ENCODE data around the gene NFAT5. TPM values are rescaled to one million over a fixed set of nuclear protein-coding genes. Genes with fewer than 3 reads are reported as not detected.

NFAT5 gene
- total and polyA plus RNA-seq, 9 of the 15 experiments (the other 6 are each of a cell fraction or from before 2014, with no cell fraction given) = 0.78 to 20.5 (median 12.4) TPM

- no peak for TF ChIP-seq ZMIZ1 (IDR thresholded peaks at IDR 0.05; ENCODE audit: low read depth in 2 of 2, low read length in 2 of 2)
- no peak for TF ChIP-seq PRMT5 (CRISPR knock-in tag; IDR thresholded peaks at IDR 0.05)
- TF ChIP-seq ZNF518B (CRISPR knock-in tag; IDR thresholded peaks at IDR 0.05) = no peak
- no peak for TF ChIP-seq POLR2AphosphoS2 (IDR thresholded peaks at IDR 0.05; ENCODE audit: low read length)
- TF ChIP-seq ZNF184 (CRISPR knock-in tag; IDR thresholded peaks at IDR 0.05) = no peak
- no peak for TF ChIP-seq RBM15 (IDR thresholded peaks at IDR 0.05; ENCODE audit: insufficient read depth, low read length)
- no peak for TF ChIP-seq ZBTB33 (CRISPR knock-in tag; IDR thresholded peaks at IDR 0.05)
- TF ChIP-seq, protein P1, sequence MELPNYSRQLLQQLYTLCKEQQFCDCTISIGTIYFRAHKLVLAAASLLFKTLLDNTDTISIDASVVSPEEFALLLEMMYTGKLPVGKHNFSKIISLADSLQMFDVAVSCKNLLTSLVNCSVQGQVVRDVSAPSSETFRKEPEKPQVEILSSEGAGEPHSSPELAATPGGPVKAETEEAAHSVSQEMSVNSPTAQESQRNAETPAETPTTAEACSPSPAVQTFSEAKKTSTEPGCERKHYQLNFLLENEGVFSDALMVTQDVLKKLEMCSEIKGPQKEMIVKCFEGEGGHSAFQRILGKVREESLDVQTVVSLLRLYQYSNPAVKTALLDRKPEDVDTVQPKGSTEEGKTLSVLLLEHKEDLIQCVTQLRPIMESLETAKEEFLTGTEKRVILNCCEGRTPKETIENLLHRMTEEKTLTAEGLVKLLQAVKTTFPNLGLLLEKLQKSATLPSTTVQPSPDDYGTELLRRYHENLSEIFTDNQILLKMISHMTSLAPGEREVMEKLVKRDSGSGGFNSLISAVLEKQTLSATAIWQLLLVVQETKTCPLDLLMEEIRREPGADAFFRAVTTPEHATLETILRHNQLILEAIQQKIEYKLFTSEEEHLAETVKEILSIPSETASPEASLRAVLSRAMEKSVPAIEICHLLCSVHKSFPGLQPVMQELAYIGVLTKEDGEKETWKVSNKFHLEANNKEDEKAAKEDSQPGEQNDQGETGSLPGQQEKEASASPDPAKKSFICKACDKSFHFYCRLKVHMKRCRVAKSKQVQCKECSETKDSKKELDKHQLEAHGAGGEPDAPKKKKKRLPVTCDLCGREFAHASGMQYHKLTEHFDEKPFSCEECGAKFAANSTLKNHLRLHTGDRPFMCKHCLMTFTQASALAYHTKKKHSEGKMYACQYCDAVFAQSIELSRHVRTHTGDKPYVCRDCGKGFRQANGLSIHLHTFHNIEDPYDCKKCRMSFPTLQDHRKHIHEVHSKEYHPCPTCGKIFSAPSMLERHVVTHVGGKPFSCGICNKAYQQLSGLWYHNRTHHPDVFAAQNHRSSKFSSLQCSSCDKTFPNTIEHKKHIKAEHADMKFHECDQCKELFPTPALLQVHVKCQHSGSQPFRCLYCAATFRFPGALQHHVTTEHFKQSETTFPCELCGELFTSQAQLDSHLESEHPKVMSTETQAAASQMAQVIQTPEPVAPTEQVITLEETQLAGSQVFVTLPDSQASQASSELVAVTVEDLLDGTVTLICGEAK (IDR thresholded peaks at IDR 0.05) = no peak
- TF ChIP-seq, protein P1 (CRISPR knock-in tag; IDR thresholded peaks at IDR 0.05) = no peak
These were observed 155.2 kb downstream of the NFAT5 start (continued) for GRCh38 chr16:69720822-69721430.

All from K562 (cell line).